Common myeloid progenitor, CD34-positive (primary cell): ENCODE measurements around the gene ACKR2.

ENCODE experiments used
- CTCF ChIA-PET: fragments of 350-600 bp; sonication (Branson Sonifier 250); formaldehyde crosslinking; loops from one replicate; lab custom pipeline; 2021; ENCODE audit warnings: antibody characterized with exemption; lab: Charles Lee
- POLR2A ChIA-PET: fragments of 350-600 bp; sonication (Branson Sonifier 250); formaldehyde crosslinking; loops from one replicate; lab custom pipeline; 2021; ENCODE audit warnings: antibody characterized with exemption; lab: Charles Lee
- DNase-seq, 3 donors: peaks; one replicate each; pipeline versions ENCODE4 v3.0.0 to v3.0.0-alpha.2; 2013
- H3K27ac ChIP-seq, 2 experiments: 1 replicate in 1 of 2; 2 replicates in 1 of 2; pipeline ENCODE4 v1.7.0; 2013; ENCODE audit warnings: inconsistent platforms in 2 of 2, low read length in 2 of 2, mild to moderate bottlenecking in 2 of 2, low read depth in 1 of 2, moderate library complexity in 1 of 2; ENCODE audit not compliant: severe bottlenecking in 2 of 2, insufficient read depth in 1 of 2, poor library complexity in 1 of 2
- H3K27me3 ChIP-seq, 5 experiments: replicated peaks in 2 of 5; 1 replicate in 3 of 5; 2 replicates in 2 of 5; pipeline versions ENCODE4 v1.6.1 to v1.7.0; 2013; ENCODE audit warnings: low read length in 4 of 5, mild to moderate bottlenecking in 2 of 5, moderate library complexity in 2 of 5, inconsistent platforms in 1 of 5; ENCODE audit not compliant: insufficient read depth in 5 of 5, control insufficient read depth in 4 of 5
- H3K36me3 ChIP-seq, 4 experiments: 1 replicate in 2 of 4; 2 replicates in 2 of 4; pipeline versions ENCODE4 v1.6.1 to v1.7.0; 2013; ENCODE audit warnings: low read length in 3 of 4, control low read depth in 1 of 4, mild to moderate bottlenecking in 1 of 4; ENCODE audit not compliant: control insufficient read depth in 4 of 4, insufficient read depth in 4 of 4
- H3K4me1 ChIP-seq, 4 experiments: 1 replicate in 3 of 4; 2 replicates in 1 of 4; pipeline versions ENCODE4 v1.6.1 to v1.7.1; 2013; ENCODE audit warnings: low read length in 3 of 4, mild to moderate bottlenecking in 3 of 4, control low read depth in 1 of 4, inconsistent platforms in 1 of 4, moderate library complexity in 1 of 4; ENCODE audit not compliant: control insufficient read depth in 4 of 4, insufficient read depth in 4 of 4; ENCODE audit errors: control extremely low read depth in 1 of 4
- H3K4me3 ChIP-seq, 7 experiments: 1 replicate in 4 of 7; 2 replicates in 3 of 7; pipeline versions ENCODE4 v1.5.1 to v1.7.0; 2013; ENCODE audit warnings: mild to moderate bottlenecking in 7 of 7, low read length in 6 of 7, moderate library complexity in 6 of 7, inconsistent platforms in 2 of 7, low read depth in 2 of 7, control low read depth in 1 of 7; ENCODE audit not compliant: insufficient read depth in 4 of 7, control insufficient read depth in 1 of 7; ENCODE audit errors: extremely low read depth in 1 of 7
- H3K9me3 ChIP-seq, 5 experiments: 1 replicate in 4 of 5; 2 replicates in 1 of 5; pipeline versions ENCODE4 v1.6.1 to v1.7.1; 2013; ENCODE audit warnings: low read length in 4 of 5, mild to moderate bottlenecking in 2 of 5, inconsistent platforms in 1 of 5, low read depth in 1 of 5, moderate library complexity in 1 of 5; ENCODE audit not compliant: control insufficient read depth in 4 of 5, insufficient read depth in 2 of 5; ENCODE audit errors: control extremely low read depth in 1 of 5
- WGBS: methylation state at CpG from one replicate; pipeline ENCODE4 v1.1.5; 2013; ENCODE audit not compliant: insufficient coverage; 5-methylcytosine and 5-hydroxymethylcytosine counted together

ACKR2 gene

DNA sequence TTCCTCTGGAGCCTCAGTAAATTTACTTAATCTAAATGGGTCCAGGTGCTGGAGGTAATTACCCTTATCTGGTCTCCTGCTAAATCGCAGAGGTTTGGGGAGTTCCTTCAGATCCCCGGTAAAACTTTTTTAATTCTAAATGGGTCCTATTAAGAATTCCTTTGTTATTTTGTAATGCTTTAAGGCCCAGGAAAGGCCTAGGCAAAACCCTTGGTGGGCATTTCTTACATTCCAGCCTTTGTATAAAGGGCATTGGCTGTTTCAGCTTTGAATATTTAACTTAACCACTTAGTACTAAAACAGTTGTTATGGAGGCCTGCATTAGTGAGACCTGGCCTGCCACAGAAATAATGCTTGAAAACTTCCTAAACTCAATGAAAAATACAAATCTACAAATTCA lies 81.8 kb downstream of the ACKR2 start:
- Histone ChIP-seq H3K4me3 (no peak overlapping the region), H3K36me3 (no peaks in the 10 kb centered on the region), H3K27me3 (no peaks in the 10 kb centered on the region), H3K27ac (no peak overlapping the region), H3K9me3 (no peaks in the 10 kb centered on the region), H3K4me1 (peaks cover 0 to 3% (median 0%) of the 10 kb centered on the region in 4 experiments)
- no CpG with 5 or more reads among the region's 2 CpGs for WGBS
- POLR2A ChIA-PET, result no interaction called here
- no peak for DNase-seq
- CTCF ChIA-PET, result interaction anchor here (0.9 kb wide), 1 partner anchor 75 kb away, joined by 3 read pairs; no protein-coding TSS in a partner anchor

DNA sequence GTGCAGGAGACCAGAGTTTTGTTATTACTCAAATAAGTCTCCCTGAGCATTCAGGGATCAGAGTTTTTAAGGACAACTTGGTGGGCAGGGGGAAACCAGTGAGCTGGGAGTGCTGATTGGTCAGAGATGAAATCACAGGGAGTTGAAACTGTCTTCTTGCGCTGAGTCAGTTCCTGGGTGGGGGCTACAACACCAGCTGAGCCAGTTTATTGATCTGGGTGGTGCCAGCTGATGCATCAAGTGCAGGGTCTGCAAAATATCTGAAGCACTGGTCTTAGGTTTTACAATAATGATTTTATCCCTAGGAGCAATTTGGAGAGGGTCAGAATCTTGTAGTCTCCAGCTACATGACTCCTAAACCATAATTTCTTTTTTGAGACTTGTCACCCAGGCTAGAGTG lies 82.9 kb downstream of the ACKR2 start:
- DNase-seq, result no peak

DNA sequence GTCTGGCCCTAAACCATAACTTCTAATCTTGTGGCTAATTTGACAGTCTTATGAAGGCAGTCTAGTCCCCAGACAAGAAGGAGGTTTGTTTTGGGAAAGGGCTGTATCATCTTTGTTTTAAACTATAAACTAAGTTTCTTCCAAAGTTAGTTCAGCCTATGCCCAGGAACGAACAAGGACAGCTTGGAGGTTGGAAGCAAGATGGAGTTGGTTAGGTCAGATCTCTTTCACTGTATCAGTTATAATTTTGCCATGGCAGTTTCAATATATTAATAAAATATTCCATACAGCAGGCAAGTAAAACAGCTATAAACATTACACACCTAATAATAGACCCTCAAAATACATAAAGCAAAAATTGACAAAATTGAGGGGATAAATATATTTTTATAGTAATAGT lies 83.6 kb downstream of the ACKR2 start:
- Histone ChIP-seq H3K36me3 (no peaks in the 10 kb centered on the region), H3K4me3 (no peak overlapping the region), H3K9me3 (no peaks in the 10 kb centered on the region), H3K27me3 (no peaks in the 10 kb centered on the region), H3K4me1 (peaks cover 0 to 3% (median 0%) of the 10 kb centered on the region in 4 experiments), H3K27ac (no peak overlapping the region)
- ChIA-PET CTCF (interaction anchor here (1.5 kb wide), 1 partner anchor 11 kb away, joined by 6 read pairs; no protein-coding TSS in a partner anchor), POLR2A (no interaction called here)
- WGBS, result no CpG with 5 or more reads among the region's 1 CpG
- DNase-seq, result no peak

More for the DNA sequence above, 82.9 kb downstream of the ACKR2 start:
- H3K27me3 ChIP-seq, result no peaks in the 10 kb centered on the region
- ChIA-PET POLR2A (no interaction called here), CTCF (no interaction called here)
- no peak overlapping the region for H3K27ac ChIP-seq
- H3K4me1 ChIP-seq, result peaks cover 0 to 3% (median 0%) of the 10 kb centered on the region in 4 experiments
- no peaks in the 10 kb centered on the region for H3K9me3 ChIP-seq
- 100% methylated on average over 1 of the region's 1 CpG for WGBS
- no peaks in the 10 kb centered on the region for H3K36me3 ChIP-seq
- H3K4me3 ChIP-seq, result no peak overlapping the region

DNA sequence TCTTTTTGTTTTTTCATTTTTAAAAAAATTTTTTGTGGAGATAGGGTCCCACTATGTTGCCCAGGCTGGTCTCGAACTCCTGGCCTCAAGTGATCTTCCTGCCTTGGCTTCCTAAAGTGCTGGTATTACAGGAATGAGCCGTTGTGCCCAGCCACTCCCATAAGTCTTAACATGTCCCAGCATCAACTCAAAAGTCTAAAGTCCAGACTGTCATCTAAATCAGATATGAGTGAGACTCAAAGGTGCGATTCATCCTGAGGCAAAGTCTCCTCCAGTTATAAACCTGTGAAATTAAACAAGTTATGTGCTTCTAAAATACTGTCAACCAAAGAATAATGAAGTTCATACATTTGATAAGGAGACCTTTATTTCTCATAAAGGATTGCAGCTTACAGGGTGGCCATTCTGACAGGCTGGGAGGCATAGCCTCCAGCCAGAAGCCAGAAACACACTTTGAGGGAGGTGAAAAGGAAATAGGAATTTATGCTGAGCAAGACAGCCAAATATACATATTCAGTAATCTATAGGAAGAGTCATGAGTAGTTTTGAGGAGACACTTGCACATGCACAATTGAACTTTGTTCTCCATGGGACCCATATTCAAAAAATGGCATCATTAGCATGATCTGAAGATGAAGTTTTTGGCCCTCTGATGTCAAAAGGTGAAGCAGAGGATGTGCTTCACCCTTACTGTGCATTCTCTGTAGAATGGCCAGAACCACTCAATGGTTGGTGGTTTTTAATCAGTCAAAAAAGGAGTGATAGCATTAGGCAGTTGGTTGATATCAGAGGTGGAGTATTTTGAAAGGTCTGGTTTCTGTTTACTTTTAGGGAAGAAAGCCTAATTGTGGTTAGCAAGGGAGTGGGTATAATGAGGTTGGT lies 85.7 kb downstream of the ACKR2 start:
- no peak overlapping the region for H3K4me3 ChIP-seq
- no peaks in the 10 kb centered on the region for H3K36me3 ChIP-seq
- peak in 2 of 3 donors; percentile 47 to 63 for DNase-seq
- ChIA-PET POLR2A (no interaction called here), CTCF (interaction anchor here (0.6 kb wide), 1 partner anchor 40 kb away, joined by 3 read pairs; no protein-coding TSS in a partner anchor)
- H3K4me1 ChIP-seq, result peaks cover 0 to 3% (median 0%) of the 10 kb centered on the region in 4 experiments
- H3K27ac ChIP-seq, result no peak overlapping the region
- WGBS, result 100% methylated on average over 1 of the region's 3 CpGs
- H3K27me3 ChIP-seq, result no peaks in the 10 kb centered on the region
- H3K9me3 ChIP-seq, result peaks cover 0 to 1% (median 0%) of the 10 kb centered on the region in 5 experiments

DNA sequence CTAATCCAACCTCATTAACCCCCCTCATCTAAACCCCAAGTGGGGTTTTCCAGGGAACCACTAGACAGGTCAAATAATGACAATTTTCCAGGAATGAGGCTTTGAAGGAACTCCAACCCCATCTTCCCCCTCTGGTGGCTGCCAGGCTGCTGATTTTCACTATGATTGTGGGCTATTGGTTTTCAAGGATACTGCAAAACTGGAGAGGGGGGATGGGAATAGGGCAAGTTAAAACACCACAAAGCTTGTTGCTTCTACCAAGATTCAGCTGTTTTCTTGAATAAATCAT lies 86.3 kb downstream of the ACKR2 start:
- no peak for DNase-seq
- H3K4me1 ChIP-seq, result peaks cover 0 to 3% (median 0%) of the 10 kb centered on the region in 4 experiments
- H3K4me3 ChIP-seq, result no peak overlapping the region
- no peak overlapping the region for H3K27ac ChIP-seq
- H3K9me3 ChIP-seq, result peaks cover 0 to 3% (median 0%) of the 10 kb centered on the region in 5 experiments
- H3K36me3 ChIP-seq, result no peaks in the 10 kb centered on the region
- POLR2A ChIA-PET, result no interaction called here
- CTCF ChIA-PET, result no interaction called here
- H3K27me3 ChIP-seq, result no peaks in the 10 kb centered on the region

DNA sequence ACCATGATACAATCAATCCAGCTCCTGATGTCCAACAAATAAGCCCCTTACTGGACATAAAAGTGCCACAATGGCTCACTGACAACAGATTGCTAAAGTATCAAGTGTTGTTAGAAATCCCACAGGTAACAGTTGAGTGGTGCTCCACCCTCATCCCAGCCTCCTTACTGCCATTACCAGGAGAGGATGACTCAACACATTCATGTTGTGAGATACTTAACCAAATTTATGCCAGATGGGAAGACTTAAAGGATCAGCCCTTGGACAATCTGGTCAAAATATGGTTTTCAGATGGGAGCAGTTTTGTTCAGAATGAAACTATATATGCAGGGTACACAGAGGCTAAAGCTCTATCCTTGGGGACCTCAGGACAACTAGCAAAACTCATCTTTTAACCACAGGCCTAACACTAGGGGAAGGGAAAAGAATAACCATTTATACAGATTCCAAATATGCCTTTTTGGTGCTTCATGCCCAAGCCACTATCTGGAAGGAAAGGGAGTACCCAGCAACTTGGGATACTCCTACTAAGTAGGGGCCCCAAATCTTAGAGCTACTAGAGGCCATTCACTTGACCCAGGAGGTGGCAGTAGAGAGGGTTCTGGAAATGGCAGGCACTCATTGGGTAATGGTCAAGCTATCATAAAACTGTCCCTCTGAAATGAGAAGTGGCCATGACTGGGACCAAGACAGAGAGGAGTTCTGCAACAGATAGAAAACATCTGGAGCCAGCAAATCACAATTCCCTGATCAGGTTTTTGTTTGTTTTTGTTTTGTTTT lies 89.8 kb downstream of the ACKR2 start:
- Histone ChIP-seq H3K36me3 (no peaks in the 10 kb centered on the region), H3K4me3 (no peak overlapping the region), H3K4me1 (peaks cover 0 to 3% (median 0%) of the 10 kb centered on the region in 4 experiments), H3K27me3 (no peaks in the 10 kb centered on the region), H3K9me3 (peaks cover 0 to 10% (median 3%) of the 10 kb centered on the region in 5 experiments), H3K27ac (no peak overlapping the region)
- DNase-seq, result no peak
- CTCF ChIA-PET, result no interaction called here
- POLR2A ChIA-PET, result no interaction called here
